Keratinocyte (primary cell): ENCODE results near the gene TBC1D7.

Experiments
- CTCF ChIP-seq, 3 experiments: IDR thresholded peaks in 1 of 3; conservative IDR thresholded peaks in 1 of 3; optimal IDR thresholded peaks in 1 of 3; 2 replicates in 2 of 3; 3 replicates in 1 of 3; pipeline versions ENCODE3 to v1.5.1; 2011; ENCODE audit warnings: low read length in 3 of 3, mild to moderate bottlenecking in 3 of 3, moderate library complexity in 2 of 3, control low read depth in 1 of 3, inconsistent platforms in 1 of 3; ENCODE audit not compliant: insufficient read depth in 2 of 3; ENCODE audit errors: extremely low read depth in 1 of 3
- EZH2 ChIP-seq: IDR thresholded peaks from one replicate; pipeline ENCODE4 v1.6.1; 2012; ENCODE audit warnings: inconsistent platforms, mild to moderate bottlenecking, low read length, moderate library complexity

GRCh38 chr6:13314806-13315205 lies 13.5 kb downstream of the TBC1D7 start:
- TF ChIP-seq CTCF (optimal IDR thresholded peaks at IDR 0.05 in 1 of 3, IDR thresholded peaks at IDR 0.05 in 1 of 3, conservative IDR thresholded peaks at IDR 0.05 in 1 of 3; ENCODE audit: extremely low read depth in 1 of 3, insufficient read depth in 2 of 3, low read length in 3 of 3): no peak
- TF ChIP-seq EZH2: no peak
